Right renal cortex interstitium (tissue), 3 donors: ENCODE measurements around the gene CSTPP1. TPM values are rescaled to one million over a fixed set of nuclear protein-coding genes. Genes with fewer than 3 reads are reported as not detected.
"Not testable (repeated sequence)": the region's sequence is repeated elsewhere in the genome, so short reads cannot be mapped to it uniquely, and the experiment has no call there.

Experiments
- DNase-seq, 3 donors: peaks; one replicate each; pipeline ENCODE4 v3.0.0-alpha.2; 2013; ENCODE audit warnings: low read depth in 3 of 3, low spot score in 2 of 3
- polyA plus RNA-seq, 3 donors: library from polyadenylated mRNA; unstranded; fragments of 120-200 nt; gene quantifications; one replicate each; pipeline ENCODE4 v1.2.1, GENCODE V29; 2013; ENCODE audit not compliant: insufficient read length in 3 of 3

CSTPP1 gene
- polyA plus RNA-seq, 3 donors, result 56.8 to 58.1 (median 57.1) TPM

GRCh38 chr11:46907606-46908005 lies 29.0 kb upstream of the CSTPP1 start:
- DNase-seq, result no peak

- DNase-seq, result no peak
These were observed 23.9 kb upstream of the CSTPP1 start for GRCh38 chr11:46912526-46913150.

- no peak for DNase-seq
These were observed 23.1 kb upstream of the CSTPP1 start for GRCh38 chr11:46913484-46913883.

- no peak for DNase-seq
These were observed 22.2 kb upstream of the CSTPP1 start for GRCh38 chr11:46914363-46914762.

- DNase-seq, result no peak
These were observed 21.7 kb upstream of the CSTPP1 start for GRCh38 chr11:46914910-46915309.

- DNase-seq, result peak in 1 of 3 donors; percentile 39
These were observed 20.1 kb upstream of the CSTPP1 start for GRCh38 chr11:46916286-46917108.

GRCh38 chr11:46917109-46917761 lies 19.3 kb upstream of the CSTPP1 start:
- no peak for DNase-seq

GRCh38 chr11:46917762-46918082 lies 18.8 kb upstream of the CSTPP1 start:
- no peak for DNase-seq

- no peak for DNase-seq
These were observed 18.3 kb upstream of the CSTPP1 start, which contains the start of gene LRP4 for GRCh38 chr11:46918083-46918787. Gene LRP4 (minus strand): TSS chr11:46918550. CDS start chr11:46918379, 171 bp downstream.

GRCh38 chr11:46918788-46919513 lies 17.6 kb upstream of the CSTPP1 start:
- no peak for DNase-seq

GRCh38 chr11:46920755-46921154 lies 15.8 kb upstream of the CSTPP1 start:
- DNase-seq, result no peak

GRCh38 chr11:46927928-46928327 lies 8.6 kb upstream of the CSTPP1 start:
- DNase-seq, result not testable (repeated sequence)

GRCh38 chr11:46928701-46929100 lies 7.9 kb upstream of the CSTPP1 start:
- not testable (repeated sequence) for DNase-seq

GRCh38 chr11:46930089-46930488 lies 6.5 kb upstream of the CSTPP1 start:
- DNase-seq, result no peak

- DNase-seq, result no peak
These were observed 5.6 kb downstream of the CSTPP1 start for GRCh38 chr11:46942172-46942571.

- no peak for DNase-seq
These were observed 8.0 kb downstream of the CSTPP1 start for GRCh38 chr11:46944356-46945075.

GRCh38 chr11:46947399-46948077 lies 11.0 kb downstream of the CSTPP1 start:
- no peak for DNase-seq

- no peak for DNase-seq
These were observed 12.0 kb downstream of the CSTPP1 start for GRCh38 chr11:46948378-46949131.
